Left lobe of liver (tissue), 2 donors: ENCODE data around the gene PLD4. TPM values are rescaled to one million over a fixed set of nuclear protein-coding genes. Genes with fewer than 3 reads are reported as not detected.

Experiments used
- ATAC-seq: fragments of 200-7000 bp; cut with Tn5 transposase; one replicate; pipeline ENCODE4 v1.9.1; 2020; ENCODE audit warnings: mild to moderate bottlenecking, moderate library complexity
- DNase-seq: peaks from one replicate; pipeline ENCODE4 v3.0.0-alpha.2; 2020; ENCODE audit warnings: low spot score
- total RNA-seq: library from RNA; stranded (reverse); gene quantifications from one replicate; pipeline ENCODE4 v1.2.1, GENCODE V29; 2021
- donor health status: DM: no; HTN: no; CAD: no; lungs with moderate emphysema.
- donor health status: DM: no; HTN: yes; CAD: no.

Gene PLD4
- total RNA-seq, 1 donor from 2014 or later: not detected

DNA sequence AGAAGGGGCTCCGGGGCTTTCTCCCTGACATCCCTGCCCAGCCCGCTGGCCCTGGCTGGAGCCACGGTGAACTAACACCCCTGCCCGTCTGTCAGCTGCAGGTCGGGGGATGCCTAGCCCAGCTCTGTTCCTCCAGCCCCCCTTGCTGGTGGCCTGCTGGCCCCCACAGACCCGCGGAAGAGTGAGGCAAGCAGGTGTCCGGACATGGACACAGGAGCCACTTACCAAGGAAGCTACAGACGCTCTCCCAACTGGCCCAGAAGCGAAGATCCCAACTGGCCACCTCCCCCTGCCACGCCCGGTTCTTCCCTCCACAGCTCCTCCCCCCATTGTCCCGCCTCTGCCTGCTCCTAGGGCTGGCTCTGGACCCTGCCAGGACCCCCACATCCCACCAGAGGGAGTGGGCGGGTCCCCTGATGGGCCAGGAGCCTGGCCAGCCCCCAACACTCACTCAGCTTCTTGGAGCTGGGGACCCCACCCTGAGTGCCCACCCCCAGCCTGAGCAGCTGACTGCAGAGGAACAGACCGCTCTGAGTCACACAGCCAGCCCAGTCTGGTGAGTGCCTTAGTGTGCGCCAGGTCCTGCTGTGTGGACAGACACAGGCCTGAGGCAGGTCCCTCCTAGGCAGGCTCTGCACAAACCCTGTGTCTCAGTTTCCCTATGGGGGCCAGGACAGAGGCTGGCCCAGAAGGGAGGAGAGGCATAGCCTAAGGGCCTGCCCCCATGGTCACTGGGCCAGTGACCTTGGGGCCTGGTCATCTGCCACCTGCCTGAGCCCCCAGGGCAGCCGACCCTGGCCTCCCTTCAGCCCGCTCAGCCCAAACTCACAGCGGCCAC lies 45.8 kb downstream of the PLD4 start:
- DNase-seq (no peak), ATAC-seq (no peak)

DNA sequence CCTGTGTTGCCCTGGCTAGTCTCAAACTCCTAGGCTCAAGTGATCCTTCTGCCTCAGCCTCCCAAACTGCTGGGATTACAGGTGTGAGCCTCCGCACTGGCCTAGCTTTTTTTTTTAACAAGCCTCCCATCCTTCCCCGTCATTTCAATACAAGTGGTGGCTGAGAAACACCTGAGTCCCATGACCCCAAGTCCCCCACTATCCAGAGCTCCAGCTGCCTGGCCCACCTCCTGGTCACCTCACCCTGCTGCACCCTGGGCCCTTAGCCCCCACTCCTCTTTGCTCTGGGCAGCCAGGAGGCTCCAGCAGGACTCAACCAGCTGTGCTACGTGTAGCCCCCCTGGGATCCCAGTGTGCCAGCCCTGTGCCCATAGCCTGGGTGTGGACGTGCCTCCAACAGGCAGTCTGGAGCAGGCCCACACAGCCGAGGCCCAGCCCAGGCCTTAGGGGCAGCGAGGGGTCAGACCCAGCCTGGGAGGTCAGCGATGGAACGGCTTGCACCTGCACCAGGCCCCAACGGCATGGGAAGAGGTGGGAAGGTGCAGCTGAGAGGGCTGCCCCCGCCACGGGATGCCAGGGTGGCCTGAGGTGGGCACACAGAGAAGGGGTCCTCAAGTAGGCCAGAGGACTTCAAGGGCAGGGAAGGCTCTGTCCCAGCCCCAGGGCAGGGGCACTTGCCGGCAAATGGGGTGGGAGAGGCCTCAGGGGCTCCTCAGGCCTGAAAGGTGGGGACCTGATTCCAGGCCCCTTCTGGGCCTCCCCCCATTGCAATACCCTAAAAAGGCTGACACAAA lies 47.0 kb downstream of the PLD4 start:
- ATAC-seq (no peak), DNase-seq (no peak)

DNA sequence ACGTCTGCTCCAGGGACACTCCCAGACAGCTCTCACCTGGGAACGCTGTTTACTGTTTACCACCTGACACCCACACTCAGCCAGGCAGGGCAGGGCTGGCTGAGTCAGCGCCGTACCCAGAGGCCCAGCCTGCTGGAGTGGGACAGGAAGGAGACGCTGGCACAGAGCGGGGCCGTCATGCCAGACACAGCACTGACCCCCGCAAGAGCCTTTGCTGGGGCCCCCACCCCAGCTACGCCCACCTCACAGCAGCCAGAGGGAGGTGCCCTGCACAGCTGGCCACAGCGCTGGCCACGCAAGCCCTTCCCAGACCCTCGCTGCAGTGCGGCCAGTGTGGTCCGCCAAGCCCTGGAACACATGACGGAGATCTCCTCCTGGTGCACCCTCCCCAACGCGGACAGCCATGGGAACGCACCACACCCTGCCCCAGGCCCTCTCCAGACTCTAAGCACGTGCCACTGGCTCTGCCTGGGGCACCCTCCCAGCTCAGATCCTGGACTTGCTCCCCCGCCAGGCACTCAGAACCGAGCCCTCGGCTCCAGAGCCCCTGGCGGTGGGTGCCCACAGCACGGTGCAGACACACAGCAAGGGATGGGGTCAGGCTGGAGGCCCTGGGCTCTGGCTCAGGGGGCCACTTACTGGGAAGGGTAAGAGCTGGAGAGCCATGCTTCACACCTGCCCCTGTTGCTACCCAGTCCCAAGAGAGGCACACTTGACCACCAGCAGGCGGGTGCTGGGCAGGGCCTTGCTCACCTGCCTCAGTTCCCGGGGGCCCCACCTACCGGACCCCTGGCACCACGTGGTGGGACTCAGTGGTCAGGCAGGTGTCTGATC lies 47.8 kb downstream of the PLD4 start:
- DNase-seq: no peak
- ATAC-seq: no peak

DNA sequence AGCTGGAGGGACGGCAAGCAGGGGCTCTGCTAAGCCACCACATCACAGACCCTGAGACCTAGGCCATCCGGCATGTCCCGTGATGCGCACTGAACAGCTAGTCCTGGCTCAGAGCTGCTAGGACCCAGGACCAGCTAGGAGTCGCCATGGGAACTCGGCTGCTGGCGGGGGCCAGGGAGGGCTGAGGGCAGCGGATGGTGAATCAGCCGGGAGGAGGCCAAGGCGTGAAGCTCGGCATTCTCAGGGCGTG lies 48.4 kb downstream of the PLD4 start:
- no peak for DNase-seq
- no peak for ATAC-seq

DNA sequence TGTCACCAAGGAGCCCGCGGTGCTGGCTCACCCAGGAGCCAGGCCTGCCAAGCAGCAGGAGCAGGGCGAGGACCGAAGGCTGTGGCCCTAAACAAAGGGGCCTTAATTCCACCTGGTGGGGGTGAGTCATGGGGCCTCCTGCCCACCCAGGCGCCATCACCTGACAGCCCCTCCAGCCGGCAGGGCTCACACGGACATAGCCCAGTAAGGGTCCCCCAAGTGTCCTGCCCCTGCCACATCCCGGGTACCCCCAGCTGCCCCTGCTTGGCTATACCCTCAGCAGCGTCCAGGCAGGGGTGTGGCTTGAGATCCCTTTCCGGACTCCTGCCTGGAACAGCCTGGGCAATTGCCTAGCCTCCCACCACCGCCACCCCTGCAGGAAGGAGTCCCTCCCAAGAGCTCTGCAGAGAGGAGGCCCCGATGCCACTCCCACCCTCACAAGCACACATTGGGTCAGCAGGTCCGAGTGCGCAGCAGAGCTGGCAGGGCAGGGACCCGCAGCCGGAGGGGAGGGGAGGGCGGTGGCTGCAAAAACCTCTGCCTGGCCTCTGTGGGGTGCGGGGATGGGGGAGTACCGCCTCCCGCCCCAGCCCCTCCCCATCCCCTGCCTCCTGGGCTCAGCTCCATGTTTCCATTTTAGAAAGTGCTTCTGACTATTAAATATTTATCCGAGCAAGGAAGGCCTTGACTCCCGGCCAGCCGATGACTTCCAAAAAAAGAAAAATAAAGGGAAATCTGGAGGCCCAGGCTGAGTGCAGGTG lies 48.9 kb downstream of the PLD4 start:
- DNase-seq (no peak), ATAC-seq (no peak)

DNA sequence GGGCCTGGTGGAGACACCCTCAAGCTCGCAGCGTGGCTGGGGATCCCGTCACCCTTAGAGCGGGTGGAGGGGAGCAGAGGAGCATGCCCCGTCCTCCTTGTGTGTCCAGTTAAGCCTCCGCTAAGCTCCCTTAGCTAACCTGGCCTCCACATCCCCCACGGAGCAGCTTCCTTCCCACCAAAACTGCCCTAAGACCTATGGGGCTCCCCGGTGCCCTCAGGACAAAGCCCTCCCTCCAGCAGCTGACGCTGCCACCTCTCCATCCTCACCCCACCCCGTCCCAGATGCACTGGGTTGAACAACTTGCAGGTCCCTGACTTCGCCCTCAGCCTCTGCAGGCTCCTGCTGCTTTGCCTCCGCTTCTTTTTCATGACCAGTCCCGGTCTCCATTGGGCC lies 49.5 kb downstream of the PLD4 start:
- no peak for DNase-seq
- ATAC-seq: no peak

DNA sequence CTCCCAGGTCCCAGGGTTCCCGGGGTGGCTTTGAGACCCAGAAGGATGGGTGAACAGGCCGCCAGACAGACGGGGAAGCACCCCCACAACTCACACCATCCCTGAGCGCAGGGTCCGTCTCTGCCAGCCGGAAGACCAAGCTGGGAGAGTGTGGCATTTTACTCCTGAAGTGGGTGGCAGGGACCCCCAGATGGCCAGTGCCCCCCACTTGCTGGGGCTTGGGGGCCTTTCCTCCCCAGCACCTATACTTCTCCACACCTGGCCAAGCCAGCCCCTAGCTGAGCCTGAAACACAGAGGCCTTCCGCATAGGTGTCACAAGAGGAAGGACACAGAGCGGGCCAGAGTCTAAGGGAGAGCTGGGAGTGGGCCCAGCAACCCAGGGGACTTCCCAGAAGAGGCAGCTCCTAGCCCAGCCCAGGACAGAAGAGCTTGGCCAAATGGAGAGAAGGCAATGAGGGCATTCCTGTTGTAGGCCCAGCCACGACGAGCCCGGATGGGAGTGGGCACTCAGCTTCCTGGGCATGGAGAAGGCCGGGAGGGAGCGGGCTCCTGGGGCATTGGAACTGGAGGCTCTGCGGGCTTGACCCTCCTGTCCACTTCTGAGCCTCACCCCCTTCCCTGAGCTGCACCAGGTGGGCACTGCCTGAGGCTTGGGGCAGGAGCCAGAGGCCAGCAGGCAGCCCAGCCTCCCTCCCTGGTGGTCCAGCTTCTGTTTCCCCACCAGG lies 50.1 kb downstream of the PLD4 start:
- no peak for DNase-seq
- ATAC-seq: no peak

DNA sequence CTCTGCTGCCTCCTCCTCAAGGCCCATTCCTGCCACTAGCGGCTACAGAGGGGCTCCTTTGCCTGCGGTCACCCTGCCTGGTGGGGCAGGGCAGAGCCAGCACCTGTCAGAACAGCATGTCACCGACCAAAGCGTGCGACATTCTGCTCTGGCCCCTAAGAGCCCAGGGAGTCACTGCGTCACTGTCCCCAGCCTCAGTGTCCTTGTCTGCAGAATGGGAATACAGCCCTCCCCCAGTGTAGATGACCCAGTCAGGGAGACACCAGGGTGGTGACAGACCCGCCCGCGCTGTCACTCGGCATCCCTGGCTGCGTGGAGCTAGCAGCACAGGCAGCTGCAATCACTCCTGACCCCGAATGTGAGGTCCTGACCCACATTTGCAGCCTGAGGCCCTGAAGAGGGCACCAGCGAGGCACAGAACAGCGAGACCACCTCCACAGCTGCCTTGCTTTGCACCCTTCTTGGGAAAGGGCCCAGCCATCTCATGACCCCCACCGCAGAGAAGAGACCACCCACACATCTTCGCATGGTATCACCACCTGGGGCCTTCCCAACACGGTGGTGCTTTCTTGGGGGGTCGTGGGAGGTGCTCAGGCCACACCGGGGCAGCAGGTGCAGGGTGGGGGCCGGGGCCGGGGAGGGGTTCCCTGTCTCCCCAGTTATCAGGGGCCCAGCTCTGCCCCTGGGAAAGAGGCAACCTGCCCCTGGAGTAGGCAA lies 51.0 kb downstream of the PLD4 start:
- ATAC-seq (no peak), DNase-seq (no peak)

DNA sequence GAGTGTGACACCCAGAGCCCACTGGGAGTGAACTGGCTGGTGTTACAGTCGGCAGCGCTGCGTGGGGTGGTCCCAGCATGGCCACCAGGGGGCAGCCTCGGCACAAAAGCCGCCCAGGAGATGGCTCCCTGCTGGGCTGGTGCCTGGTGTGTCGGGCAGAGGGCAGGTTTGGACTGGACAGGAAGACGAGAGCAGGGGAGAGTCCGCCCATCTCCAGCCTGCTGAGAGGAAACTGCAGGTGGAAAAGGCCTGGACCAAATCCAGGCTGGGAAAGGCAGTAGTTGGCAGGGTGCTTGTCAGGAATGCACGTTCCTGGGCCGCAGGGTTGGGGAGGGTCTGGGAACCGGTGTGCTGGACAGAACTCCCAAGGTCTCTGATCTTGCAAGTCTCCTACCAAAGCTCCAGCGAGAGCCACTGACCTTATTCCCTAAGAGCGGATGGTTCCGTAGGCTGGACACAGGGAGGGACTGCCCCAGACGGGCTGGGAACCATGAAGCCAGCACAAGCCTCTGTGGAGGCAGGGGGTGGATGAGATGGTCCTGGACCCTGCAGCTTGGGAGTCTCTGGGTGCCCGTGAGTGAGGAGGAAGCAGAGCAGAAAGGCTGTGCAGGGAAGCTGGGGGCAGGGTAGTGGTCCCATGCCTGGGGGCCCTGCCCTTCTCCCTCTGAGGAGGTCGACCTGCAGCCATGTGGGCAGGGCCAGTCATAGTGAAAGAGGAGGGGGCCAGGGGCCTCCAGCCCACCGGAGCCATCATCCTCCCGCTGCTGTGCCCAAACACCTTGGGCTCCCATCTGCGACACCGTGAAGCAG lies 51.7 kb downstream of the PLD4 start:
- ATAC-seq: peak; percentile 81

DNA sequence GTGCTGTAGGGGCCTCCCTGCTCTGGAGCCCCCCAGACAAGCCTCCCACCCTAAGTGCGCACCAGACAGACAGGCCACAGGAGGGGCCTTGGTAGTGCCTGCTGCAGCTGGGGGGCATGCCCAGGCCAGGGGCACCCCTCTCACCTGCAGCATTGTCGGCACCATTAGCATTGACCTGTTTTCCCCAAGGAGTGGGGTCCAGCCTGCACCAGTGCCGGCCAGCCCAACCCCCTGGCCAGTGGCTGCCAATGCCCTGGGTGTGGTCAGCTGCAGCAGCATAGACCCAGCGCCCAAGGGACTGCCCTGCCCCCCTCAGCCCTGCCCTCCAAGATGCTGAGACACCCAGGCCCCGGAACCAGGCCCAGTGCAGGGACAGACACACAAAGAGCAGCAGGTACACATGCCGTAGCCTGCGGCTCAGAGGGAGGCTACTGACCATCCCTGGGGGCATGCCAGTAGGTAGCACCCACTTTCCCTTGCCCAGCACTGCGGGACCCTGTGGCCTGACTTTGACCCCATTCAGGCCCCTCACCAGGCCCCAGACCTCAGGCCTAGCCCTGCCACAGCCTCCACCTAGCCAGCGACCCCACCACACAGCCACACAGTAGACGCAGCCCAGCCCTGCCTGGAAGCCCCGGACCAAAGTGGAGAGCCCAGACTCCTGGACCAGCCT lies 52.5 kb downstream of the PLD4 start:
- DNase-seq: no peak

More for the DNA sequence above, 51.7 kb downstream of the PLD4 start:
- peak; percentile 90 for DNase-seq

DNA sequence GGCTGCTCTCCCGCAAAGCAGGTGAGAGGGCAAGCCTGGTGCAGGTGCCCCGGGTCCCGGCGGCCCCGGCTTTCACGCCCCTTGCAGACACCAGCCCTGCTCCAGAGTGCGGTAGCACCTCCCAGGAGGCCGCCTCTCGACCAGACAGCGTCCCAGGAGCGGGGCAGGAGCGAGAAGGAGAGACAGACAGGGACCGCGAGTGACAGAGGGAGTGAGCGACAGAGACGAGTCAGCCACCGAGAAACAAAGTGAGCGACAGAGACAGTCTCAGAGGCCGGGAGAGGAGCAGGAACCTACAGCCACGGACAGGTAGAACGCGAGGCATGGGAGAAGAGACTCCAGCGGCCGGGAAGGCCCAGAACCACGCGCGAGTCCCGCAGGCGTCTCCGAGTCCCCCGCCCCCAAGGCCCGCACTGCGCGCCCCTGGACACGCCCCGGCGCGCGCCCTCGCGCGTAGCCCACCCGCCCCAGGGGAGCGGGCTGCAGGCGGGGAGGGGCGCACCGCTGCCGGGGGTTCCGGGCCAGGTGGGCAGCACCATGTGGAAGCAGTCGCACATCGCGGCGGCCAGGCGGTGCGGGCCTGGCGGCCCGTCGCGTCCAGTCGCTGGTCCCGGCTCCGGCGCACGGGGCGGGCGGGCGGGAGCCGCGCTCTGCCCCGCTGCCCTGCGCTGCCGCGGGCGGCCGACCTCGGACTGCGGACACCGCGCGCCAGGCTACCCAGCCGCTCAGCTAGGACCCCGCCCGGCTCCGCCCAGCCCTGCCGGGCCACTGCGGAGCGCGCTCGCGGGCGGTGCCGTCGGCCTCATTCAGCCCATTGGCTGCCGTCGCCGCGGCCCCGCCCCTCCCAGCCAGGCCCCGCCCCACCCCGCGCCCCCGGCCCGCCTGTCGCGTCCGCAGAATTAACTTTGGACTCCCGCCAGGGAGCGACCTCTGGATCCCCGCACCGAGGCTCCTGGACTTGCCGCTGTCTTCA lies 53.3 kb downstream of the PLD4 start, which contains the start of gene AHNAK2:
Gene AHNAK2 (minus strand): TSS at position 694 of the 973 bp plus-strand sequence. CDS start 137 bp downstream, at position 557.
- peak; percentile 83 for DNase-seq
- ATAC-seq: peak; percentile 76

More for the DNA sequence above, 52.5 kb downstream of the PLD4 start:
- no peak for ATAC-seq

DNA sequence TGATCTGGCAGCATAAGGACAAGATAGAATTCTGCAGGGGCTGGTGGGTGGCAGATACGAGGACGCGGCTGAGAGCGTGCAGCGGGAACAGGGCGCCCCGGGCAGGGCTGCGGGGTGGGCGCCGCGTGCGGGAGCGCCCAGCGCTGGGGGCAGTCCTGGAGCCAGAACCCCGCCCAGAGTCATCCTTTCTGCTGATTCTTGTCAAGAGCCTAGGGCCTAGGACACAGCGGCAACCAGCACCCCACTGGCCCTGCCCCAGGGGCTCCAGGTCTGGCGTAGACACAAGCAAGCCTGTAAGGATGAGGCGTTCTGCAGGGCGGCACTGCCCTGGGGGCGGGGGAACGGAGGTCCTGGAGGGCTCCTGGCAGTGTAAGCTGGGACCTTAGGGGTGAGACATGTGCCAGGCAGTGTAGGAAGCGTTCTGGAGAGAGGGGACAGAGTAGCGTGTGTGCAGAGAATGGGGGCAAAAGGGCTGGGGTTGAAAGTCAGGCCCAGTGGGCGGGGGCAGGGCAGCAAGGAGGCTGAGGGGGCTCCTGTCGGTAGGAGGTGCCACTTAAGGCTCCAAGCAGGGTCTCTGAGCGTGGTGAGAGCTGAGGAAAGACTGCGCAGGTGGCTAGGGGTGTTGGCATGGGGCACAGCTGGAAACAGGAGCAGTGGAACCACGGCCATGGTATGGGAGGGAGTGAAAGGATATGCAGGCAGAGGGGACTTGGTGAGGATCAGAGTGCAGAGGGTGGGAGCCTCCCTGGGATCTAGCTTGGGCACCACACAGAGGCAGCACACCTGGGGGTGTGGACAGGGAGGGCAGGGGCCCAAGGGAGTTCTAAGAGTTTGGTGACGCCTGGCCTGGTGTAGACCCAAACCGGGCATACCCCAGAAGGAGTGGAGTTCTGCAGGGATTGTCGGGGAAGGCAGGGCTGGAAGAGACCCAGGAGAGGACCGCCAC lies 54.3 kb downstream of the PLD4 start:
- DNase-seq (peak; percentile 40), ATAC-seq (no peak)

DNA sequence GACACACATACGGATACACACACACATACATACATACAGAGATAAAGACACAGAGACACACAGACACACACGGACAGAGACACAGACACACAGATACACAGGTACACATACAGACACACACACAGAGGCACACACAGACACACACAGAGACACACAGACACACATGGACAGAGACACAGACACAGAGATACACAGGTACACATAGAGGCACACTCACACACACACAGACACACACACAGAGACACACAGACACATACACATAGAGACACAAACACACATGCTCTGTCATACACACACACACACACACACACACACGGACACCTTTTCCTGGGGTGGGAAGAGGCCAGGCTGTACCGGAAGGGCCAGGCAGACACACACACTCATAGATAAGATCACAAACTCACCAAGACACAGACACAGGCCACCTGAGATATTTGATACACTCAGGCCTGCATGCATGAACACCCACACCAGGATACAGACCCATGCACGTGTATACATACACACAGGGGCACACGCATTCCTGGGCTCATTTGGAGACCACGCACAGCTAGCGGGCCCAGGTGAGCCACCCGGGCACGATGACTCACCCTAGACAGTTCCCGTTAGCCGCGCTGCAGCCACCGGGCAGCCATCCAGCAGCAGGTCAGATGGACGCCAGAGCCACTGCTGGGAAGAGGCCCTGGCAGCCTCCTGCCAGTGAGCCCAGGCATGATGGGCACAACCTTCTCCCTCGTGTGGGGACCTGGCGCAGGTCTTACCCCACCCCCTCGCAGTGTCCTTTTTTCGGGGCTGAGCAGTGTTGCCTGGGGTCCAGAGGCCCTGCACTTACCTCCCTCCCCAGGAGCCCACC lies 55.3 kb downstream of the PLD4 start:
- DNase-seq (peak; percentile 89), ATAC-seq (peak; percentile 70)
